ENCODE measurements around the gene SLC16A3. TPM values are rescaled to one million over a fixed set of nuclear protein-coding genes. Genes with fewer than 3 reads are reported as not detected.

Gene SLC16A3
- total and polyA plus RNA-seq, 4 donors: 1.1 to 10.5 (median 8.8) TPM

- no peak for TF ChIP-seq YY1 (IDR thresholded peaks at IDR 0.05)
- no peak for TF ChIP-seq EGR1 (IDR thresholded peaks at IDR 0.05; ENCODE audit: low read depth in 2 of 2)
- TF ChIP-seq FOXA1 (IDR thresholded peaks at IDR 0.05): no peak
- TF ChIP-seq TAF1 (conservative IDR thresholded peaks at IDR 0.05): no peak
- TF ChIP-seq HNF4A (conservative IDR thresholded peaks at IDR 0.05): no peak
- no peak for TF ChIP-seq JUND (IDR thresholded peaks at IDR 0.05)
- TF ChIP-seq FOXA2 (IDR thresholded peaks at IDR 0.05): no peak
- TF ChIP-seq RAD21 (IDR thresholded peaks at IDR 0.05): no peak
- TF ChIP-seq ZBTB33 (IDR thresholded peaks at IDR 0.05): no peak
These were observed 1.1 kb upstream of the SLC16A3 start (continued) for GRCh38 chr17:82227629-82228277.

GRCh38 chr17:82228278-82228841 is 482 bp upstream of the SLC16A3 start:
- H3K27ac ChIP-seq (ENCODE audit: low read depth in 1 of 2, low read length in 2 of 2): peak overlapping the region; percentile 79 to 86
- WGBS: 24% methylated on average over 63 of the region's 63 CpGs

More at GRCh38 chr17:82228278-82228841, 482 bp upstream of the SLC16A3 start:
- H3K36me3 ChIP-seq (ENCODE audit: control insufficient read depth in 4 of 4, insufficient read depth in 3 of 4, low read depth in 1 of 4, low read length in 3 of 4): no peaks in the 10 kb centered on the region
- no peaks in the 10 kb centered on the region for H3K9me3 ChIP-seq (ENCODE audit: control insufficient read depth in 4 of 4, low read length in 3 of 4)
- H3K9ac ChIP-seq (ENCODE audit: low read depth in 1 of 2, low read length in 2 of 2): no peak overlapping the region
- TF ChIP-seq RAD21 (IDR thresholded peaks at IDR 0.05): no peak
- TF ChIP-seq EGR1 (IDR thresholded peaks at IDR 0.05; ENCODE audit: low read depth in 2 of 2): no peak
- TF ChIP-seq RXRA (IDR thresholded peaks at IDR 0.05): no peak
- no peak for TF ChIP-seq CTCF (IDR thresholded peaks at IDR 0.05; ENCODE audit: low read depth, low read length, missing input control)
- no peak for TF ChIP-seq JUND (IDR thresholded peaks at IDR 0.05)
- no peak for TF ChIP-seq HNF4G (IDR thresholded peaks at IDR 0.05)
- TF ChIP-seq HNF4A (conservative IDR thresholded peaks at IDR 0.05): no peak
- no peak for TF ChIP-seq ATF3 (IDR thresholded peaks at IDR 0.05)
- TF ChIP-seq MAX (IDR thresholded peaks at IDR 0.05): no peak
- no peak for TF ChIP-seq GABPA (IDR thresholded peaks at IDR 0.05 in 1 of 2, conservative IDR thresholded peaks at IDR 0.05 in 1 of 2)
- TF ChIP-seq FOXA2 (IDR thresholded peaks at IDR 0.05): no peak
- no peak for TF ChIP-seq SP1 (IDR thresholded peaks at IDR 0.05)
- TF ChIP-seq ZBTB33 (IDR thresholded peaks at IDR 0.05): no peak
- no peak for DNase-seq (ENCODE audit: low spot score)
- no peaks in the 10 kb centered on the region for H3K27me3 ChIP-seq (ENCODE audit: control insufficient read depth in 4 of 4, insufficient read depth in 4 of 4, low read length in 3 of 4)
- H3K4me1 ChIP-seq (ENCODE audit: control insufficient read depth in 4 of 4, insufficient read depth in 4 of 4, low read length in 3 of 4): peaks cover 3 to 24% (median 12%) of the 10 kb centered on the region in 4 donors
- peak overlapping the region in 1 of 3 donors; percentile 57 for H3K4me3 ChIP-seq (ENCODE audit: low read depth in 1 of 3, low read length in 3 of 3)
